Karpas-422 (cell line): Measurements from ENCODE around the gene CASP9. TPM values are rescaled to one million over a fixed set of nuclear protein-coding genes. Genes with fewer than 3 reads are reported as not detected.
"Not testable (repeated sequence)": the region's sequence is repeated elsewhere in the genome, so short reads cannot be mapped to it uniquely, and the experiment has no call there.

Experiments used
- DNase-seq: peaks from one replicate; pipeline ENCODE4 v3.0.0-alpha.2; 2015
- H2AFZ ChIP-seq: fragments of 200-600 bp; sonication (generic); 2 replicates; pipeline ENCODE4 v1.6.1; 2014; ENCODE audit warnings: antibody characterized with exemption, low read length, mixed read lengths
- H3K27ac ChIP-seq: fragments of 200-600 bp; sonication (generic); 2 replicates; pipeline ENCODE4 v1.5.1; 2014; ENCODE audit warnings: mild to moderate bottlenecking, low read length, moderate library complexity
- H3K27me3 ChIP-seq: fragments of 200-600 bp; sonication (generic); 2 replicates; pipeline ENCODE4 v1.6.1; 2014; ENCODE audit warnings: low read length, mixed read lengths
- H3K36me3 ChIP-seq: fragments of 200-600 bp; sonication (generic); 2 replicates; pipeline ENCODE4 v1.6.1; 2014; ENCODE audit warnings: low read length, mixed read lengths; ENCODE audit not compliant: insufficient read depth
- H3K4me1 ChIP-seq: fragments of 200-600 bp; sonication (generic); 2 replicates; pipeline ENCODE4 v1.6.1; 2014; ENCODE audit warnings: mild to moderate bottlenecking, low read length, mixed read lengths
- H3K4me2 ChIP-seq: fragments of 200-600 bp; sonication (generic); 2 replicates; pipeline ENCODE4 v1.6.1; 2014; ENCODE audit warnings: low read length, low read depth, mild to moderate bottlenecking; ENCODE audit not compliant: poor library complexity, severe bottlenecking
- H3K4me3 ChIP-seq: fragments of 200-600 bp; sonication (generic); 2 replicates; pipeline ENCODE4 v1.5.1; 2014; ENCODE audit warnings: mild to moderate bottlenecking, antibody characterized with exemption, low read length, mixed read lengths
- H3K79me2 ChIP-seq: fragments of 200-600 bp; sonication (generic); 2 replicates; pipeline ENCODE4 v1.6.1; 2014; ENCODE audit warnings: mild to moderate bottlenecking, low read length, mixed read lengths
- H3K9ac ChIP-seq: fragments of 200-600 bp; sonication (generic); 2 replicates; pipeline ENCODE4 v1.6.0; 2014; ENCODE audit warnings: low read length
- H3K9me2 ChIP-seq: fragments of 200-600 bp; sonication (generic), shearing (Covaris generic); replicated peaks from 2 replicates; pipeline ENCODE4 v1.6.0; 2014; ENCODE audit warnings: mild to moderate bottlenecking, low read length, moderate library complexity; ENCODE audit not compliant: insufficient read depth
- H3K9me3 ChIP-seq: fragments of 300-700, 200-600 bp; sonication (generic); 2 replicates; pipeline ENCODE4 v1.6.1; 2014; ENCODE audit warnings: low read length, mixed read lengths
- H4K20me1 ChIP-seq: fragments of 200-600 bp; sonication (generic); 2 replicates; pipeline ENCODE4 v1.6.1; 2014; ENCODE audit warnings: mild to moderate bottlenecking, antibody characterized with exemption, low read length, low read depth; ENCODE audit not compliant: insufficient read depth
- total RNA-seq: library from RNA; depleted of rRNA; stranded (reverse); fragments of >200 nt; shearing (Covaris generic); gene quantifications from 2 replicates; pipeline ENCODE4 v1.2.3, GENCODE V29; 2014; ENCODE audit warnings: low replicate concordance

CASP9 gene
- total RNA-seq, 1 experiment from 2014 or later: 31.8 TPM

DNA sequence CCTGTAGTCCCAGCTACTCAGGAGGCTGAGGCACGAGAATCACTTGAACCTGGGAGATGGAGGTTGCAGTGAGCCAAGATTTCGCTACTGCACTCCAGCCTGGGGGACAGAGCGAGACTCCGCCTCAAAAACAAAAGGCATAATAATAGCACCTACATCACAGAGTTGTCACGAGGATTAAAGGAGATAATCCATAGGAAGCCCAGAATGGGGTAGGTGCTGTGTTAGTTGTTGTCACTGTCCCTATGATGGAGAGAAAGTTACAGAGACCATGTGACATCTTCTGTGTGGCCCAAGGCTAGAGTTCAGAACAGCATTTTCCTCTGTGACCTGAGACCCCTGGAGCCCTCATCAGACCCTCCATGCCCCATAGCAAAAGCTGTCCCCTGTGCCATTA, 60.1 kb downstream of the CASP9 start:
- H3K4me1 ChIP-seq, H3K36me3 ChIP-seq, H3K4me3 ChIP-seq, H3K27ac ChIP-seq, H4K20me1 ChIP-seq, H3K9ac ChIP-seq, H3K4me2 ChIP-seq, H3K9me2 ChIP-seq, H3K79me2 ChIP-seq, H3K27me3 ChIP-seq, H2AFZ ChIP-seq, DNase-seq, H3K9me3 ChIP-seq: not testable (repeated sequence)

DNA sequence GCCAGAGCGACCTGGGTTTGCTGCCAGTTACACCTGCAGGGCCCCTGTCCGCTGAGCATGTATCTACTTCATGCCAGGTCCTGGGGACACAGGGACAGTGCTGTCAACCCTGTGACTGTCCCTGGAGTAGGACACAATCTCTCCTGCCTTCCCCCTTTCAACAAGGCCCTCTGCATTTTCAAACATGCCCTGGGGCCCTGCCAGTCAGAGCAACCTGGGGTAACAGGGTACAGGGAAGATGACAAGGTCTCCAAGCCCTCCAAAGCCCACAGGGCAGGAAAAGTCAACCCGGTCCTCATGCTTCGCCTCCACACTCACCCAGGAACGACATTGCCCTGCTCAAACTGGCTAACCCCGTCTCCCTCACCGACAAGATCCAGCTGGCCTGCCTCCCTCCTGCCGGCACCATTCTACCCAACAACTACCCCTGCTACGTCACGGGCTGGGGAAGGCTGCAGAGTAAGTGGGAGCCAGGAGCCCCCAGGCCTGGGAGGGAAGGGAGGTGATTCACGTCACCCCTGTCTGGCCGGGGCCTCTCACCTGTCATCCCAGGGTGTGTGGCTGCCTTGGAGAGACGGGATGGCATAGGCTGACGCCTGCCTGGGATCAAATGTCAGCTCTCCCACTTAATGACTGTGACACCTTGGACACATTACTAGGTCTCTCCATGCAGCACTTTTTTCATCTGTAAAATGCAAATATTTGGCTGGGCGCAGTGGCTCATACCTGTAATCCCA, 60.8 kb downstream of the CASP9 start:
- not testable (repeated sequence) for H3K9me3 ChIP-seq, H3K4me3 ChIP-seq, H3K36me3 ChIP-seq, H3K9ac ChIP-seq, H3K79me2 ChIP-seq, H3K4me2 ChIP-seq, H3K27me3 ChIP-seq, H2AFZ ChIP-seq, DNase-seq, H4K20me1 ChIP-seq, H3K9me2 ChIP-seq, H3K4me1 ChIP-seq, H3K27ac ChIP-seq

- H3K79me2 ChIP-seq: no peaks in the 10 kb centered on the region
- H3K4me1 ChIP-seq: peaks cover 1% of the 10 kb centered on the region
- H3K4me3 ChIP-seq: no peak overlapping the region
- no peaks in the 10 kb centered on the region for H3K9me2 ChIP-seq
- H3K9ac ChIP-seq: no peak overlapping the region
- no peak for DNase-seq
- no peak overlapping the region for H2AFZ ChIP-seq
- H3K36me3 ChIP-seq: no peaks in the 10 kb centered on the region
- no peak overlapping the region for H3K27ac ChIP-seq
- H3K27me3 ChIP-seq: no peaks in the 10 kb centered on the region
- H4K20me1 ChIP-seq: no peaks in the 10 kb centered on the region
- no peak overlapping the region for H3K4me2 ChIP-seq
- H3K9me3 ChIP-seq: no peaks in the 10 kb centered on the region
Measured at GRCh38 chr1:15460708-15461095, 63.3 kb downstream of the CASP9 start.

GRCh38 chr1:15459771-15460707, 64.0 kb downstream of the CASP9 start:
- H3K27ac ChIP-seq: no peak overlapping the region
- DNase-seq: no peak
- no peak overlapping the region for H3K9ac ChIP-seq
- H3K4me2 ChIP-seq: no peak overlapping the region
- no peaks in the 10 kb centered on the region for H4K20me1 ChIP-seq
- no peaks in the 10 kb centered on the region for H3K9me2 ChIP-seq
- H3K36me3 ChIP-seq: no peaks in the 10 kb centered on the region
- H3K9me3 ChIP-seq: no peaks in the 10 kb centered on the region
- no peaks in the 10 kb centered on the region for H3K27me3 ChIP-seq
- no peak overlapping the region for H2AFZ ChIP-seq
- H3K4me1 ChIP-seq: peaks cover 7% of the 10 kb centered on the region
- no peaks in the 10 kb centered on the region for H3K79me2 ChIP-seq
- no peak overlapping the region for H3K4me3 ChIP-seq

GRCh38 chr1:15458388-15458787, 65.6 kb downstream of the CASP9 start:
- H3K9me3 ChIP-seq, H3K27ac ChIP-seq, H3K4me3 ChIP-seq, H3K36me3 ChIP-seq, H3K27me3 ChIP-seq, H3K9ac ChIP-seq, H4K20me1 ChIP-seq, H3K4me1 ChIP-seq, H3K4me2 ChIP-seq, H3K79me2 ChIP-seq, H3K9me2 ChIP-seq, H2AFZ ChIP-seq, DNase-seq: not testable (repeated sequence)

GRCh38 chr1:15457585-15457984, 66.4 kb downstream of the CASP9 start:
- Histone ChIP-seq H3K9me3 (no peaks in the 10 kb centered on the region), H3K27me3 (no peaks in the 10 kb centered on the region), H3K27ac (no peak overlapping the region), H3K4me2 (no peak overlapping the region), H4K20me1 (no peaks in the 10 kb centered on the region), H3K36me3 (no peaks in the 10 kb centered on the region), H3K4me1 (peaks cover 7% of the 10 kb centered on the region), H3K79me2 (no peaks in the 10 kb centered on the region), H3K4me3 (no peak overlapping the region), H2AFZ (no peak overlapping the region), H3K9me2 (no peaks in the 10 kb centered on the region), H3K9ac (no peak overlapping the region)
- no peak for DNase-seq

DNA sequence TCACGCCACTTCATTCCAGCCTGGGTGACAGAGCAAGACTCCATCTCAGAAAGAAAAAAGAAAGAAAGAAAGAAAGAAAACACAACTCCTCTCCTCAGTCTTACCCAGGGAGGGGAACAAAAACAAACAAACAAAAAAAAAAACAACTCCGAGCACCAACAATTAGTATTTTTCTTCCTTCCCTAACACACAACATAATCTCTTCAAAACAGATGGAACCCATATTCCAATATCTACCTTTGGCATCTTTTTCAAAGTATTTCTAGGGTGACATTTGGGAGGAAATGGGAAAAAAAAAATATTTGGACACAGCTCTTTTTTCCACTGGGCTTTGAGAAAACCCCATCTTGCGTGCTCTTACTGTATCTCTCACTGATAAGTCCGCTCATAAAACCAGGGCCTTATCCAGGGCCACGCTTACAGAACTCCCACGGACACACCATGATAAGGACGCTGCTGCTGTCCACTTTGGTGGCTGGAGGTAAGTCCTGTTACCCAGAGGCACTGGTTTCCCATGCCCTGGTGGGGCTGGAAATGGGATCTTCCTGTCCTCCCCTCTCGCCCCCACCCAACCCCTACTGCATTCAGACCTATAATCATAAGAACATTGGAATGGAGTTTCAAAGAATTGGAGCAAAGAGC, 67.6 kb downstream of the CASP9 start, which contains the start of gene CELA2A:
TSS of gene CELA2A (plus strand) at position 420 of the 642 bp plus-strand sequence. CDS start at position 442, 22 bp downstream.
- H3K4me2 ChIP-seq: no peak within 1 kb of the TSS
- no peak within 1 kb of the TSS for H3K9ac ChIP-seq
- H3K9me2 ChIP-seq: no peaks in the 10 kb centered on the region
- DNase-seq: no peak
- H3K36me3 ChIP-seq: no peaks in the 10 kb centered on the region
- no peaks in the 10 kb centered on the region for H3K27me3 ChIP-seq
- H3K4me1 ChIP-seq: peaks cover 7% of the 10 kb centered on the region
- no peak within 1 kb of the TSS for H3K27ac ChIP-seq
- no peak within 1 kb of the TSS for H3K4me3 ChIP-seq
- no peaks in the 10 kb centered on the region for H3K9me3 ChIP-seq
- H2AFZ ChIP-seq: no peak within 1 kb of the TSS
- no peaks in the 10 kb centered on the region for H4K20me1 ChIP-seq
- no peaks in the 10 kb centered on the region for H3K79me2 ChIP-seq

GRCh38 chr1:15455522-15455921, 68.5 kb downstream of the CASP9 start:
- Histone ChIP-seq H3K4me1 (peaks cover 7% of the 10 kb centered on the region), H3K4me2 (no peak overlapping the region), H3K9me3 (no peaks in the 10 kb centered on the region), H3K9ac (no peak overlapping the region), H3K4me3 (no peak overlapping the region), H3K36me3 (no peaks in the 10 kb centered on the region), H3K9me2 (no peaks in the 10 kb centered on the region), H3K27ac (no peak overlapping the region), H3K79me2 (no peaks in the 10 kb centered on the region), H4K20me1 (no peaks in the 10 kb centered on the region), H3K27me3 (no peaks in the 10 kb centered on the region), H2AFZ (no peak overlapping the region)
- peak; percentile 43 for DNase-seq
